ENCODE results near the gene NAP1L4. TPM values are rescaled to one million over a fixed set of nuclear protein-coding genes. Genes with fewer than 3 reads are reported as not detected.

The NAP1L4 gene
- total RNA-seq (133 TPM), polyA plus RNA-seq (157 TPM)
- long read RNA-seq, donor 1, partial matches to known transcripts = 0 of 1 reads
- long read RNA-seq, donor 1, other reads (novel, unspliced or antisense) = 0 of 1 reads
- long read RNA-seq, donor 2 = 0 reads
- long read RNA-seq, donor 3, transcript NAP1L4-201 (16 exons, 2,511 nt) = minor isoform, 7 of 32 reads
- long read RNA-seq, donor 3, transcript NAP1L4-222 (15 exons, 2,479 nt) = major isoform, 11 of 32 reads
- long read RNA-seq, donor 3, partial matches to known transcripts = 14 of 32 reads
- long read RNA-seq, donor 3, other reads (novel, unspliced or antisense) = 0 of 32 reads
- long read RNA-seq, donor 4, partial matches to known transcripts = 0 of 6 reads
- long read RNA-seq, donor 4, other reads (novel, unspliced or antisense) = 0 of 6 reads
- long read RNA-seq, donor 5, transcript NAP1L4-222 (15 exons, 2,479 nt) = minor isoform, 7 of 42 reads
- long read RNA-seq, donor 5, transcript NAP1L4-201 (16 exons, 2,511 nt) = major isoform, 11 of 42 reads
- long read RNA-seq, donor 5, partial matches to known transcripts = 20 of 42 reads
- long read RNA-seq, donor 5, other reads (novel, unspliced or antisense) = 0 of 42 reads
- long read RNA-seq, donor 6, transcript NAP1L4-201 (16 exons, 2,511 nt) = major isoform, 5 of 17 reads
- long read RNA-seq, donor 6, partial matches to known transcripts = 6 of 17 reads
- long read RNA-seq, donor 6, other reads (novel, unspliced or antisense) = 0 of 17 reads
- long read RNA-seq, donor 7, partial matches to known transcripts = 5 of 14 reads
- long read RNA-seq, donor 7, other reads (novel, unspliced or antisense) = 0 of 14 reads
- long read RNA-seq, donor 8, partial matches to known transcripts = 0 of 7 reads
- long read RNA-seq, donor 8, other reads (novel, unspliced or antisense) = 0 of 7 reads
- long read RNA-seq, donor 9, partial matches to known transcripts = 0 of 8 reads
- long read RNA-seq, donor 9, other reads (novel, unspliced or antisense) = 0 of 8 reads
- long read RNA-seq, donor 10, partial matches to known transcripts = 14 of 19 reads
- long read RNA-seq, donor 10, other reads (novel, unspliced or antisense) = 0 of 19 reads

DNA sequence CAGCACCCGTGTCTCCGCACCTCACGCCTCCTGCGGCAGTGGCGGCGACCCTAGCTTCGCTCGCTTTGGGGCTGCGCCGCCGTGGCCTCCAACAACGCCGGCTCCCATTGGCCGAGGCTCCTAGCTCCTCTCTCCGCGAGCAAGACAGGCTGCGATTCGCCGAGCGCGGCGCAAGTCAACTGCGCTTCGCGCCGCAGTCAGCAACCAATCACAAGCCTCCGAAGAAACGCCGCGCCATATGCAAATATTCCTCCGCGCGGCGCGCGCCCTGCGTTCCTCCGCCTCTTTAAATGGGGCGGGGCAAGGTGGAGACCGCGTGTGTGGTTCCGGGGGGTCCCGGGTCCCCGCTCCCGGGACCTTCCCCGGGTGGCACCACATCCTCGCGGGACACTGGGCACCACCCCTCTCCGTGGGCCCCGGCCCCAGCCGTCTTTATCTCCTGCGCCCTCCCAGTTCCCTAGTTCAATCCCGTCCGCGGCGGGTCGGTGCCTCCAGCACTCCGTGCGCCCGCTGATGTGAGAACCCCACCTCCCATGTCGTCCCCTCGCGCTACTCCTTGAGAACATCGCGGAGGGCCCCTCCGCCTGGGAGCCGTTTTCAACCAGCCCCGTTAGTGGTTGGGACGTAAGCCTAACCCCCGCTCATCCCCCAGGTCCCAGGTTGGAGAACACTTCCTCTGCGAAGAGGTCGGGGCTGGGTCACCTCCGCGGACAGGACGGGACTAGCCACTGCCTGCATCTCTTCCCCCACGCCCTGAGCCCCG is at the start of gene NAP1L4:
Gene NAP1L4 (minus strand): TSS at position 96 of the 763 bp plus-strand sequence. CDS start 13,109 bp downstream, outside the sequence.
- H3K36me3 ChIP-seq (ENCODE audit: control insufficient read depth in 2 of 2, insufficient read depth in 2 of 2, low read length in 1 of 2) = no peaks in the 10 kb centered on the region
- no peaks in the 10 kb centered on the region for H3K9me3 ChIP-seq (ENCODE audit: control insufficient read depth in 2 of 2, insufficient read depth in 1 of 2, low read length in 1 of 2)
- no peaks in the 10 kb centered on the region for H3K27me3 ChIP-seq (ENCODE audit: control insufficient read depth in 2 of 2, insufficient read depth in 1 of 2, low read length in 1 of 2)
- peaks cover 7 to 26% of the 10 kb centered on the region in 2 donors for H3K4me1 ChIP-seq (ENCODE audit: control insufficient read depth in 2 of 2, insufficient read depth in 2 of 2, low read length in 2 of 2)
- under 1% methylated on average over 77 of the region's 77 CpGs for WGBS
- peak within 1 kb of the TSS; percentile 83 to 97 for H3K27ac ChIP-seq (ENCODE audit: low read depth in 1 of 2, low read length in 1 of 2)
- H3K4me3 ChIP-seq (ENCODE audit: low read length in 2 of 2) = peak within 1 kb of the TSS; percentile 78 to 90
- peak; percentile 94 to 99 (median 96) for DNase-seq (ENCODE audit: low read depth in 6 of 9, low spot score in 9 of 9)

- WGBS = 98% methylated on average over 9 of the region's 9 CpGs
- no peak overlapping the region for H3K27ac ChIP-seq (ENCODE audit: low read depth in 1 of 2, low read length in 1 of 2)
- no peaks in the 10 kb centered on the region for H3K9me3 ChIP-seq (ENCODE audit: control insufficient read depth in 2 of 2, insufficient read depth in 1 of 2, low read length in 1 of 2)
- H3K4me1 ChIP-seq (ENCODE audit: control insufficient read depth in 2 of 2, insufficient read depth in 2 of 2, low read length in 2 of 2) = peaks cover 0 to 7% of the 10 kb centered on the region in 2 donors
- no peaks in the 10 kb centered on the region for H3K27me3 ChIP-seq (ENCODE audit: control insufficient read depth in 2 of 2, insufficient read depth in 1 of 2, low read length in 1 of 2)
- DNase-seq (ENCODE audit: low read depth in 6 of 9, low spot score in 9 of 9) = no peak
- peaks cover 43 to 46% of the 10 kb centered on the region in 2 donors for H3K36me3 ChIP-seq (ENCODE audit: control insufficient read depth in 2 of 2, insufficient read depth in 2 of 2, low read length in 1 of 2)
- H3K4me3 ChIP-seq (ENCODE audit: low read length in 2 of 2) = no peak overlapping the region
Measured at GRCh38 chr11:3040881-3041280, 48.8 kb upstream of the NAP1L4 start.

- Histone ChIP-seq H3K4me3 (ENCODE audit: low read length in 2 of 2) (no peak overlapping the region), H3K27me3 (ENCODE audit: control insufficient read depth in 2 of 2, insufficient read depth in 1 of 2, low read length in 1 of 2) (no peaks in the 10 kb centered on the region), H3K4me1 (ENCODE audit: control insufficient read depth in 2 of 2, insufficient read depth in 2 of 2, low read length in 2 of 2) (peaks cover 0 to 7% of the 10 kb centered on the region in 2 donors), H3K9me3 (ENCODE audit: control insufficient read depth in 2 of 2, insufficient read depth in 1 of 2, low read length in 1 of 2) (no peaks in the 10 kb centered on the region), H3K36me3 (ENCODE audit: control insufficient read depth in 2 of 2, insufficient read depth in 2 of 2, low read length in 1 of 2) (peaks cover 55 to 58% of the 10 kb centered on the region in 2 donors), H3K27ac (ENCODE audit: low read depth in 1 of 2, low read length in 1 of 2) (no peak overlapping the region)
- DNase-seq (ENCODE audit: low read depth in 6 of 9, low spot score in 9 of 9) = no peak
- 97% methylated on average over 12 of the region's 12 CpGs for WGBS
Measured at GRCh38 chr11:3037945-3038271, 45.8 kb upstream of the NAP1L4 start.

DNA sequence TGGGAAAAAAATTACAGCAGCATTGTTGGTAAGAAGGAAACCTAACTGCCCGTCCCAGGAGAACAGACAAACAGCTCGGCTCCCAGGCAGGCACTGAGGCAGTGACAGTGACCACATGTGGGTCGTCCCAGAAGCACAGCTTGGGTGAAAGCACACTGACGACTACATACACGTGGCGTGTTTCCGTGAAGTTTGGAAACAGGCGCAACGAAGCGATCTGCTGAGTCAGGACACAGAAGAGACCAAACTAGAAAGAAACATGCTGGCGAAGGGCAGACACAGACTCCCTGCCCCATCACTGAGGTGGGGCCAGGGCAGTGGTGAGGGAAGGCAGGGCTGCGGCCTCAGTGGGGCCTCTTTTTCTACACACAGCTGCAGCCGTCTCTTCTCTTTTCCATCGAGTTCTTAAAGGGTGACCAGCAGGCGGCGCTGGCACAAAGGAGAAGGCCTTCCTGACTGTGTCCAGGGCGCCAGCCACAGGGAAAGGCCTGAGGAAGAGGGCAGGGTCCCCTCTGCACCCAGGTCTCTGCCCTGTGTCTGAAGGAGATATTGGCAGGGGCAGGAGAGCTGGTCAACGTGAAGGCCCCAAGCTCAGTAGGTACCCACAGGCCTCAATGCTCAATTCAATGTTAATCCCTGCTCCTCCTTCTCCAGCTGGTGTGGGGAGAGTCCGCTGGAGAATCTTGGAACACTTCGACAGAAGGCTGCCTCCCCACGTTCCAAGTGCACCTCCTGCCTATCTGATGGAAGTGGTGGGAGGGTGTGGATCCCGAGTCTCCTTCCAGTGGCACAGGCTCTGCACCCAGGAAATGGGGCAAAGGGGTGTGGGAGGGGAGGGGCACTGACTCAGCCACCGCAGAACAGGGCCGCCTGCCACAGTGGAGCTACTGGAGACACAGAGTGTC is 45.2 kb upstream of the NAP1L4 start:
- no peaks in the 10 kb centered on the region for H3K9me3 ChIP-seq (ENCODE audit: control insufficient read depth in 2 of 2, insufficient read depth in 1 of 2, low read length in 1 of 2)

GRCh38 chr11:3036419-3036818 is 44.3 kb upstream of the NAP1L4 start:
- Histone ChIP-seq H3K36me3 (ENCODE audit: control insufficient read depth in 2 of 2, insufficient read depth in 2 of 2, low read length in 1 of 2) (peaks cover 49 to 54% of the 10 kb centered on the region in 2 donors), H3K4me1 (ENCODE audit: control insufficient read depth in 2 of 2, insufficient read depth in 2 of 2, low read length in 2 of 2) (peaks cover 0 to 7% of the 10 kb centered on the region in 2 donors), H3K27ac (ENCODE audit: low read depth in 1 of 2, low read length in 1 of 2) (no peak overlapping the region), H3K4me3 (ENCODE audit: low read length in 2 of 2) (no peak overlapping the region), H3K9me3 (ENCODE audit: control insufficient read depth in 2 of 2, insufficient read depth in 1 of 2, low read length in 1 of 2) (no peaks in the 10 kb centered on the region), H3K27me3 (ENCODE audit: control insufficient read depth in 2 of 2, insufficient read depth in 1 of 2, low read length in 1 of 2) (no peaks in the 10 kb centered on the region)
- WGBS = 78% methylated on average over 5 of the region's 5 CpGs
- DNase-seq (ENCODE audit: low read depth in 6 of 9, low spot score in 9 of 9) = no peak

More for the DNA sequence above, 45.2 kb upstream of the NAP1L4 start:
- H3K4me1 ChIP-seq (ENCODE audit: control insufficient read depth in 2 of 2, insufficient read depth in 2 of 2, low read length in 2 of 2) = peaks cover 0 to 7% of the 10 kb centered on the region in 2 donors
- no peaks in the 10 kb centered on the region for H3K27me3 ChIP-seq (ENCODE audit: control insufficient read depth in 2 of 2, insufficient read depth in 1 of 2, low read length in 1 of 2)
- peaks cover 58% of the 10 kb centered on the region in 2 donors for H3K36me3 ChIP-seq (ENCODE audit: control insufficient read depth in 2 of 2, insufficient read depth in 2 of 2, low read length in 1 of 2)
- WGBS = 85% methylated on average over 24 of the region's 24 CpGs
- DNase-seq (ENCODE audit: low read depth in 6 of 9, low spot score in 9 of 9) = peak in 4 of 9 donors; percentile 41 to 74 (median 53)
- H3K27ac ChIP-seq (ENCODE audit: low read depth in 1 of 2, low read length in 1 of 2) = no peak overlapping the region
- no peak overlapping the region for H3K4me3 ChIP-seq (ENCODE audit: low read length in 2 of 2)

DNA sequence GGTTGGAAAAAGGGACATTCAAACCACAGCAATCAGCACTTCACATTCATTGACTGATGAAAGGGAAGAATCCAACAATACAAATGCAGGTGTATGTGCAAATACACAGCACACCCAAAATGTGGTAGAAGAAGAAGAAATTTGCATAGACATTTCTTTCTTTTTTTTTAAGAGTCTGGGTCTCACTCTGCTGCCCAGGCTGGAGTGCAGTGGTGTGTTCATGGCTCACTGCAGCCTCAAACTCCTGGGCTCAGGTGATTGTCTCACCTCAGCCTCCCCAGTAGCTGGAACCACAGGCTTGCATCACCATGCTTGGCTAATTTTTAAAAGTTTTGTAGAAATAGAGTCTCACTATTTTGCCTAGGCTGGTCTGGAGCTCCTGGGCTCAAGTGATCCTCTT is 43.2 kb upstream of the NAP1L4 start:
- DNase-seq (ENCODE audit: low read depth in 6 of 9, low spot score in 9 of 9) = no peak
- Histone ChIP-seq H3K36me3 (ENCODE audit: control insufficient read depth in 2 of 2, insufficient read depth in 2 of 2, low read length in 1 of 2) (peaks cover 47 to 55% of the 10 kb centered on the region in 2 donors), H3K4me3 (ENCODE audit: low read length in 2 of 2) (no peak overlapping the region), H3K27me3 (ENCODE audit: control insufficient read depth in 2 of 2, insufficient read depth in 1 of 2, low read length in 1 of 2) (no peaks in the 10 kb centered on the region), H3K27ac (ENCODE audit: low read depth in 1 of 2, low read length in 1 of 2) (no peak overlapping the region), H3K9me3 (ENCODE audit: control insufficient read depth in 2 of 2, insufficient read depth in 1 of 2, low read length in 1 of 2) (no peaks in the 10 kb centered on the region), H3K4me1 (ENCODE audit: control insufficient read depth in 2 of 2, insufficient read depth in 2 of 2, low read length in 2 of 2) (peaks cover 0 to 7% of the 10 kb centered on the region in 2 donors)

GRCh38 chr11:3030289-3031070 is 38.4 kb upstream of the NAP1L4 start:
- no peaks in the 10 kb centered on the region for H3K27me3 ChIP-seq (ENCODE audit: control insufficient read depth in 2 of 2, insufficient read depth in 1 of 2, low read length in 1 of 2)
- H3K36me3 ChIP-seq (ENCODE audit: control insufficient read depth in 2 of 2, insufficient read depth in 2 of 2, low read length in 1 of 2) = peaks cover 33 to 53% of the 10 kb centered on the region in 2 donors
- WGBS = 90% methylated on average over 18 of the region's 18 CpGs
- H3K4me3 ChIP-seq (ENCODE audit: low read length in 2 of 2) = no peak overlapping the region
- no peaks in the 10 kb centered on the region for H3K4me1 ChIP-seq (ENCODE audit: control insufficient read depth in 2 of 2, insufficient read depth in 2 of 2, low read length in 2 of 2)
- no peak overlapping the region for H3K27ac ChIP-seq (ENCODE audit: low read depth in 1 of 2, low read length in 1 of 2)
- no peaks in the 10 kb centered on the region for H3K9me3 ChIP-seq (ENCODE audit: control insufficient read depth in 2 of 2, insufficient read depth in 1 of 2, low read length in 1 of 2)
- DNase-seq (ENCODE audit: low read depth in 6 of 9, low spot score in 9 of 9) = no peak

Data from thymus (tissue), 14 donors.